SK-N-SH (cell line): ENCODE results near the gene DCDC1. TPM values are rescaled to one million over a fixed set of nuclear protein-coding genes. Genes with fewer than 3 reads are reported as not detected.

Source experiments
- CTCF ChIA-PET: fragments of 300-600, 350-600 bp; formaldehyde crosslinking; extraction: SDS; loops from one replicate; lab custom pipeline; 2021; lab: Yijun Ruan, JAX
- POLR2A ChIA-PET: fragments of 350-600 bp; sonication (Branson Sonifier 250); formaldehyde crosslinking; extraction: SDS; loops from one replicate; lab custom pipeline; 2020; ENCODE audit warnings: antibody characterized with exemption, inconsistent platforms; lab: Yijun Ruan, JAX
- DNase-seq: peaks from one replicate; pipeline ENCODE4 v3.0.0; 2012
- H2AFZ ChIP-seq: fragments of 200-600 bp; sonication (generic); 2 replicates; pipeline ENCODE4 v1.8.1; 2016; ENCODE audit warnings: antibody characterized with exemption, mild to moderate bottlenecking, low read depth
- H3F3A ChIP-seq: fragments of 200-600 bp; sonication (generic); replicated peaks from 2 replicates; pipeline ENCODE3; 2016; ENCODE audit warnings: antibody characterized with exemption, mild to moderate bottlenecking; ENCODE audit not compliant: insufficient read depth
- H3K27ac ChIP-seq, 2 experiments: fragments of 200-500 bp in 1 of 2; fragments of 200-600 bp in 1 of 2; sonication (Bioruptor generic) in 1 of 2; sonication (generic), shearing (Covaris generic) in 1 of 2; 2 replicates each; pipeline versions ENCODE4 v1.5.1 to v1.6.1; 2014 to 2016; ENCODE audit warnings: low read depth in 2 of 2, inconsistent platforms in 1 of 2, low read length in 1 of 2, mild to moderate bottlenecking in 1 of 2, mixed read lengths in 1 of 2
- H3K27me3 ChIP-seq: fragments of 200-600 bp; sonication (generic), shearing (Covaris generic); 2 replicates; pipeline ENCODE4 v1.6.1; 2016; ENCODE audit warnings: mixed run types; ENCODE audit not compliant: insufficient read depth
- H3K36me3 ChIP-seq, 2 experiments: fragments of 200-500 bp in 1 of 2; fragments of 200-600 bp in 1 of 2; sonication (Bioruptor generic) in 1 of 2; sonication (generic) in 1 of 2; replicated peaks in 1 of 2; 2 replicates each; pipeline versions ENCODE3 to v1.5.1; 2014 to 2016; ENCODE audit warnings: low read length in 1 of 2, mild to moderate bottlenecking in 1 of 2; ENCODE audit not compliant: insufficient read depth in 2 of 2, control insufficient read depth in 1 of 2
- H3K4me1 ChIP-seq, 2 experiments: fragments of 200-500 bp in 1 of 2; fragments of 200-600 bp in 1 of 2; sonication (Bioruptor generic) in 1 of 2; sonication (generic), shearing (Covaris generic) in 1 of 2; 2 replicates each; pipeline versions ENCODE4 v1.5.1 to v1.6.1; 2014 to 2016; ENCODE audit warnings: low read depth in 1 of 2, low read length in 1 of 2, mixed run types in 1 of 2; ENCODE audit not compliant: insufficient read depth in 2 of 2, control insufficient read depth in 1 of 2
- H3K4me2 ChIP-seq: fragments of 200-600 bp; sonication (generic), shearing (Covaris generic); 2 replicates; pipeline ENCODE4 v1.6.1; 2017; ENCODE audit warnings: mixed run types
- H3K4me3 ChIP-seq, 2 experiments: fragments of 200-500 bp in 1 of 2; fragments of 200-600 bp in 1 of 2; sonication (Bioruptor generic) in 1 of 2; sonication (generic), shearing (Covaris generic) in 1 of 2; 2 replicates each; pipeline versions ENCODE4 v1.5.1 to v1.8.1; 2014 to 2016; ENCODE audit warnings: low read depth in 2 of 2, inconsistent platforms in 1 of 2, low read length in 1 of 2, mild to moderate bottlenecking in 1 of 2, mixed read lengths in 1 of 2, moderate library complexity in 1 of 2
- H3K79me2 ChIP-seq: fragments of 200-600 bp; sonication (generic); 2 replicates; pipeline ENCODE4 v1.8.1; 2017; ENCODE audit warnings: mild to moderate bottlenecking; ENCODE audit not compliant: insufficient read depth
- H3K9ac ChIP-seq: fragments of 200-600 bp; sonication (generic); 2 replicates; pipeline ENCODE4 v1.6.1; 2017; ENCODE audit warnings: mixed run types
- H3K9me2 ChIP-seq: fragments of 200-600 bp; sonication (generic); 2 replicates; pipeline ENCODE4 v1.6.1; 2017; ENCODE audit warnings: mixed run types
- H3K9me3 ChIP-seq: fragments of 200-600 bp; sonication (generic); 2 replicates; pipeline ENCODE4 v1.6.1; 2017; ENCODE audit warnings: mixed run types, mild to moderate bottlenecking, moderate library complexity
- H4K20me1 ChIP-seq: fragments of 200-600 bp; sonication (generic); 2 replicates; pipeline ENCODE4 v1.6.1; 2017; ENCODE audit warnings: mild to moderate bottlenecking, mixed run types; ENCODE audit not compliant: insufficient read depth
- ELF1 ChIP-seq: IDR thresholded peaks from 2 replicates; pipeline ENCODE4 v1.4.0; 2012
- FOXM1 ChIP-seq: IDR thresholded peaks from 2 replicates; pipeline ENCODE4 v1.4.0; 2012; ENCODE audit warnings: low read depth, mild to moderate bottlenecking
- MEF2A ChIP-seq: IDR thresholded peaks from 2 replicates; pipeline ENCODE4 v1.4.0; 2012; ENCODE audit warnings: low read depth, borderline replicate concordance
- NFIC ChIP-seq: IDR thresholded peaks from 2 replicates; pipeline ENCODE4 v1.4.0; 2012; ENCODE audit warnings: borderline replicate concordance
- REST ChIP-seq: IDR thresholded peaks from 2 replicates; pipeline ENCODE4 v1.6.1; 2012; ENCODE audit warnings: mild to moderate bottlenecking, low read depth, low read length, moderate library complexity
- RFX5 ChIP-seq: IDR thresholded peaks from 2 replicates; pipeline ENCODE4 v1.6.1; 2012; ENCODE audit warnings: mild to moderate bottlenecking, improper control_type of control experiment, low read length
- RXRA ChIP-seq: IDR thresholded peaks from 2 replicates; pipeline ENCODE4 v1.4.0; 2012; ENCODE audit warnings: low read depth, mild to moderate bottlenecking, borderline replicate concordance
- TCF12 ChIP-seq: IDR thresholded peaks from 2 replicates; pipeline ENCODE4 v1.4.0; 2012
- USF2 ChIP-seq: fragments of 150-350 bp; IDR thresholded peaks from 2 replicates; pipeline ENCODE4 v1.6.1; 2017; ENCODE audit warnings: antibody characterized with exemption, low read length, low read depth, borderline replicate concordance
- WGBS: methylation state at CpG from one replicate; pipeline ENCODE4 v1.1.6; 2017; ENCODE audit warnings: low lambda C conversion rate; 5-methylcytosine and 5-hydroxymethylcytosine counted together
- polyA plus RNA-seq, 3 experiments: library from polyadenylated mRNA; depleted of rRNA; stranded (reverse); fragments of >200 nt; gene quantifications; 2 replicates each; pipeline ENCODE4 v1.2.3, GENCODE V29; 2012

The DCDC1 gene
- polyA plus RNA-seq, 1 of the 3 experiments (the other 2 are of a cell fraction): 0.12 TPM

- Histone ChIP-seq H3K9ac (no peak overlapping the region), H3F3A (no peaks in the 10 kb centered on the region), H3K9me3 (no peaks in the 10 kb centered on the region), H3K36me3 (no peaks in the 10 kb centered on the region), H2AFZ (no peak overlapping the region), H3K27ac (no peak overlapping the region), H4K20me1 (no peaks in the 10 kb centered on the region), H3K4me2 (no peak overlapping the region), H3K27me3 (no peaks in the 10 kb centered on the region), H3K4me1 (no peaks in the 10 kb centered on the region), H3K4me3 (no peak overlapping the region; a peak in 1 of 4 replicates), H3K9me2 (no peaks in the 10 kb centered on the region), H3K79me2 (no peaks in the 10 kb centered on the region)
- ChIA-PET POLR2A (no interaction called here), CTCF (no interaction called here)
- no peak for TF ChIP-seq REST
- TF ChIP-seq RFX5: no peak
- no peak for TF ChIP-seq RXRA
- TF ChIP-seq MEF2A: no peak
- TF ChIP-seq ELF1: no peak
- no peak for TF ChIP-seq FOXM1
- 33% methylated on average over 3 of the region's 3 CpGs for WGBS
- peak; percentile 4 for DNase-seq
Measured at GRCh38 chr11:31001427-31001826, 368.1 kb downstream of the DCDC1 start.

GRCh38 chr11:31000381-31000780 is 369.2 kb downstream of the DCDC1 start:
- Histone ChIP-seq H3K36me3 (no peaks in the 10 kb centered on the region), H3K27me3 (no peaks in the 10 kb centered on the region), H3K9ac (no peak overlapping the region), H3K4me1 (no peaks in the 10 kb centered on the region), H3K4me3 (no peak overlapping the region), H3K9me2 (no peaks in the 10 kb centered on the region), H3F3A (no peaks in the 10 kb centered on the region), H2AFZ (no peak overlapping the region), H3K9me3 (no peaks in the 10 kb centered on the region), H3K79me2 (no peaks in the 10 kb centered on the region), H4K20me1 (no peaks in the 10 kb centered on the region), H3K27ac (no peak overlapping the region), H3K4me2 (no peak overlapping the region)
- no peak for DNase-seq
- CTCF ChIA-PET: no interaction called here
- TF ChIP-seq RFX5 (no peak), TCF12 (no peak), USF2 (no peak), NFIC (no peak)
- POLR2A ChIA-PET: no interaction called here
